Right atrium auricular region (tissue), 2 donors: ENCODE measurements around the gene EFCAB6. TPM values are rescaled to one million over a fixed set of nuclear protein-coding genes. Genes with fewer than 3 reads are reported as not detected.

Source experiments
- DNase-seq: peaks from one replicate; pipeline ENCODE4 v3.0.0-alpha.2; 2019; ENCODE audit warnings: low spot score
- H3K27ac ChIP-seq, 2 donors: fragments of 200-600 bp; sonication (generic); 1 replicate in 1 of 2; 2 replicates in 1 of 2; pipeline ENCODE4 v1.5.1; 2016 to 2019
- H3K27me3 ChIP-seq, 2 donors: fragments of 200-600 bp; sonication (generic); one replicate each; pipeline versions ENCODE4 v1.5.1 to v1.6.0; 2017 to 2019
- H3K36me3 ChIP-seq: fragments of 200-600 bp; sonication (generic); one replicate; pipeline ENCODE4 v1.5.1; 2016
- H3K4me1 ChIP-seq, 2 donors: fragments of 200-600 bp; sonication (generic); one replicate each; pipeline versions ENCODE4 v1.5.1 to v1.6.0; 2017 to 2019
- H3K4me3 ChIP-seq, 2 donors: fragments of 200-600 bp; sonication (generic); 1 replicate in 1 of 2; 2 replicates in 1 of 2; pipeline ENCODE4 v1.5.1; 2017 to 2019; ENCODE audit warnings: mild to moderate bottlenecking in 1 of 2, moderate library complexity in 1 of 2
- H3K9me3 ChIP-seq, 2 donors: fragments of 200-600 bp; sonication (generic); one replicate each; pipeline ENCODE4 v1.5.1; 2019
- CTCF ChIP-seq, 2 donors: fragments of 200-600 bp; sonication (generic); IDR thresholded peaks; one replicate each; pipeline ENCODE4 v1.5.1; 2019; ENCODE audit warnings: antibody characterized with exemption in 2 of 2
- total RNA-seq, 2 donors: library from RNA; depleted of rRNA; stranded (reverse); fragments of >200 nt; gene quantifications; one replicate each; pipeline ENCODE4 v1.1.0, GENCODE V29; 2016

EFCAB6 gene
- total RNA-seq, 2 donors from 2014 or later = 1.5 TPM

GRCh38 chr22:43631846-43632245 lies 180.3 kb downstream of the EFCAB6 start:
- no peak for DNase-seq
- Histone ChIP-seq H3K27me3 (no peaks in the 10 kb centered on the region), H3K9me3 (no peaks in the 10 kb centered on the region), H3K27ac (no peak overlapping the region), H3K4me1 (no peaks in the 10 kb centered on the region), H3K36me3 (no peaks in the 10 kb centered on the region), H3K4me3 (no peak overlapping the region)
- no peak for TF ChIP-seq CTCF (IDR thresholded peaks at IDR 0.05)

- H3K36me3 ChIP-seq = no peaks in the 10 kb centered on the region
Observed at GRCh38 chr22:43631201-43631600, 180.9 kb downstream of the EFCAB6 start.

GRCh38 chr22:43630451-43630850 lies 181.7 kb downstream of the EFCAB6 start:
- H3K4me3 ChIP-seq = no peak overlapping the region
- H3K9me3 ChIP-seq = no peaks in the 10 kb centered on the region
- no peak for TF ChIP-seq CTCF (IDR thresholded peaks at IDR 0.05)
- H3K4me1 ChIP-seq = no peaks in the 10 kb centered on the region
- no peaks in the 10 kb centered on the region for H3K36me3 ChIP-seq
- DNase-seq = no peak
- no peak overlapping the region for H3K27ac ChIP-seq
- H3K27me3 ChIP-seq = no peaks in the 10 kb centered on the region

More at GRCh38 chr22:43631201-43631600, 180.9 kb downstream of the EFCAB6 start:
- no peaks in the 10 kb centered on the region for H3K27me3 ChIP-seq
- H3K4me1 ChIP-seq = no peaks in the 10 kb centered on the region
- H3K4me3 ChIP-seq = no peak overlapping the region
- no peak for TF ChIP-seq CTCF (IDR thresholded peaks at IDR 0.05)
- no peak for DNase-seq
- H3K9me3 ChIP-seq = no peaks in the 10 kb centered on the region
- no peak overlapping the region for H3K27ac ChIP-seq

GRCh38 chr22:43628250-43628649 lies 183.9 kb downstream of the EFCAB6 start:
- H3K27me3 ChIP-seq = no peaks in the 10 kb centered on the region
- no peak for DNase-seq
- TF ChIP-seq CTCF (IDR thresholded peaks at IDR 0.05) = no peak

GRCh38 chr22:43627485-43628213 lies 184.5 kb downstream of the EFCAB6 start:
- Histone ChIP-seq H3K27ac (no peak overlapping the region), H3K9me3 (no peaks in the 10 kb centered on the region), H3K36me3 (no peaks in the 10 kb centered on the region), H3K4me1 (no peaks in the 10 kb centered on the region), H3K4me3 (no peak overlapping the region), H3K27me3 (no peaks in the 10 kb centered on the region)
- DNase-seq = no peak
- no peak for TF ChIP-seq CTCF (IDR thresholded peaks at IDR 0.05)

More at GRCh38 chr22:43628250-43628649, 183.9 kb downstream of the EFCAB6 start:
- no peaks in the 10 kb centered on the region for H3K36me3 ChIP-seq
- H3K4me3 ChIP-seq = no peak overlapping the region
- no peaks in the 10 kb centered on the region for H3K4me1 ChIP-seq
- H3K9me3 ChIP-seq = no peaks in the 10 kb centered on the region
- no peak overlapping the region for H3K27ac ChIP-seq

- H3K27ac ChIP-seq = no peak overlapping the region
- TF ChIP-seq CTCF (IDR thresholded peaks at IDR 0.05) = no peak
- no peaks in the 10 kb centered on the region for H3K36me3 ChIP-seq
- H3K4me3 ChIP-seq = no peak overlapping the region
- no peaks in the 10 kb centered on the region for H3K27me3 ChIP-seq
- no peaks in the 10 kb centered on the region for H3K9me3 ChIP-seq
- no peak for DNase-seq
- no peaks in the 10 kb centered on the region for H3K4me1 ChIP-seq
Observed at GRCh38 chr22:43625242-43625641, 186.9 kb downstream of the EFCAB6 start.
